MM.1S (cell line): ENCODE measurements around the gene ARHGEF6.
"Not testable (repeated sequence)": the region's sequence is repeated elsewhere in the genome, so short reads cannot be mapped to it uniquely, and the experiment has no call there.

Source experiments
- EZH2 ChIP-seq: fragments of 300-600 bp; sonication (generic); optimal IDR thresholded peaks from 2 replicates; pipeline ENCODE3; 2017; ENCODE audit warnings: low read depth, mild to moderate bottlenecking, antibody characterized with exemption, low read length, mixed read lengths
- TF ChIP-seq, protein P1 (sequence below): fragments of 300-600 bp; sonication (generic); IDR thresholded peaks from 2 replicates; pipeline ENCODE4 v1.5.1; 2016; ENCODE audit warnings: antibody characterized with exemption, low read length, mixed read lengths

DNA sequence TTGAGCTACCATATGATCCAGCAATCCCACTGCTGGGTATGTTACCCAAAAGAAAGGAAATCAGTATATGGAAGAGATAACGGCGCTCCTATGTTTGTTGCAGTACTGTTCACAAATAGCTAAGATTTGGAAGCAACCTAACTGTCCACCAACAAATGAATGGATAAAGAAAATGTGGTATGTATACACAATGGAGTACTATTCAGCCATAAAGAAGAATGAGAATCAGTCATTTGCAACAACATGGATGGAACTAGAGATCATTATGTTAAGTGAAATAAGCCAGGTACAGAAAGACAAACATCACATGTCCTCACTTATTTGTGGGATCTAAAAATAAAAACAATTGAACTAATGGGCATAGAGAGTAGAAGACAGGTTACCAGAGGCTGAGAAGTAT, 8.9 kb downstream of the ARHGEF6 start:
- TF ChIP-seq, protein P1, sequence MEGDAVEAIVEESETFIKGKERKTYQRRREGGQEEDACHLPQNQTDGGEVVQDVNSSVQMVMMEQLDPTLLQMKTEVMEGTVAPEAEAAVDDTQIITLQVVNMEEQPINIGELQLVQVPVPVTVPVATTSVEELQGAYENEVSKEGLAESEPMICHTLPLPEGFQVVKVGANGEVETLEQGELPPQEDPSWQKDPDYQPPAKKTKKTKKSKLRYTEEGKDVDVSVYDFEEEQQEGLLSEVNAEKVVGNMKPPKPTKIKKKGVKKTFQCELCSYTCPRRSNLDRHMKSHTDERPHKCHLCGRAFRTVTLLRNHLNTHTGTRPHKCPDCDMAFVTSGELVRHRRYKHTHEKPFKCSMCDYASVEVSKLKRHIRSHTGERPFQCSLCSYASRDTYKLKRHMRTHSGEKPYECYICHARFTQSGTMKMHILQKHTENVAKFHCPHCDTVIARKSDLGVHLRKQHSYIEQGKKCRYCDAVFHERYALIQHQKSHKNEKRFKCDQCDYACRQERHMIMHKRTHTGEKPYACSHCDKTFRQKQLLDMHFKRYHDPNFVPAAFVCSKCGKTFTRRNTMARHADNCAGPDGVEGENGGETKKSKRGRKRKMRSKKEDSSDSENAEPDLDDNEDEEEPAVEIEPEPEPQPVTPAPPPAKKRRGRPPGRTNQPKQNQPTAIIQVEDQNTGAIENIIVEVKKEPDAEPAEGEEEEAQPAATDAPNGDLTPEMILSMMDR = not testable (repeated sequence)
- not testable (repeated sequence) for TF ChIP-seq EZH2
